Neuron (in vitro differentiated cells): ENCODE data around the gene ZBTB5.
"Not testable (repeated sequence)": the region's sequence is repeated elsewhere in the genome, so short reads cannot be mapped to it uniquely, and the experiment has no call there.

Experiments
- H2AFZ ChIP-seq: one replicate; pipeline ENCODE4 v1.6.1; 2013; ENCODE audit warnings: low read depth, mild to moderate bottlenecking, inconsistent platforms, low read length, moderate library complexity
- H3K27me3 ChIP-seq: one replicate; pipeline ENCODE4 v1.6.1; 2013; ENCODE audit warnings: low read length; ENCODE audit not compliant: insufficient read depth
- H3K36me3 ChIP-seq: one replicate; pipeline ENCODE4 v1.6.1; 2013; ENCODE audit warnings: low read length; ENCODE audit not compliant: insufficient read depth
- H3K4me1 ChIP-seq: one replicate; pipeline ENCODE4 v1.6.1; 2013; ENCODE audit warnings: low read length; ENCODE audit not compliant: insufficient read depth
- H3K4me3 ChIP-seq: 2 replicates; pipeline ENCODE4 v1.5.1; 2013; ENCODE audit warnings: mild to moderate bottlenecking, low read length, moderate library complexity
- H3K9me3 ChIP-seq: one replicate; pipeline ENCODE4 v1.6.1; 2013; ENCODE audit warnings: low read length

ZBTB5 gene

GRCh38 chr9:37501957-37502596 lies 36.8 kb upstream of the ZBTB5 start:
- Histone ChIP-seq H3K27me3 (no peaks in the 10 kb centered on the region), H3K4me1 (no peaks in the 10 kb centered on the region), H2AFZ (no peak overlapping the region), H3K9me3 (no peaks in the 10 kb centered on the region), H3K4me3 (no peak overlapping the region), H3K36me3 (peaks cover 63% of the 10 kb centered on the region)

GRCh38 chr9:37499297-37499696 lies 34.0 kb upstream of the ZBTB5 start:
- no peak overlapping the region for H2AFZ ChIP-seq
- no peaks in the 10 kb centered on the region for H3K27me3 ChIP-seq
- H3K4me3 ChIP-seq, result no peak overlapping the region
- H3K4me1 ChIP-seq, result no peaks in the 10 kb centered on the region
- peaks cover 80% of the 10 kb centered on the region for H3K36me3 ChIP-seq
- H3K9me3 ChIP-seq, result no peaks in the 10 kb centered on the region

- H3K4me3 ChIP-seq, result no peak overlapping the region
- no peaks in the 10 kb centered on the region for H3K27me3 ChIP-seq
- no peak overlapping the region for H2AFZ ChIP-seq
- H3K36me3 ChIP-seq, result peaks cover 80% of the 10 kb centered on the region
- no peaks in the 10 kb centered on the region for H3K9me3 ChIP-seq
- no peaks in the 10 kb centered on the region for H3K4me1 ChIP-seq
Measured at GRCh38 chr9:37498457-37498856, 33.2 kb upstream of the ZBTB5 start.

GRCh38 chr9:37497320-37497719 lies 32.1 kb upstream of the ZBTB5 start:
- H3K36me3 ChIP-seq, result peaks cover 80% of the 10 kb centered on the region
- H3K4me1 ChIP-seq, result no peaks in the 10 kb centered on the region
- no peaks in the 10 kb centered on the region for H3K27me3 ChIP-seq
- no peak overlapping the region for H3K4me3 ChIP-seq
- H3K9me3 ChIP-seq, result no peaks in the 10 kb centered on the region
- H2AFZ ChIP-seq, result no peak overlapping the region

- Histone ChIP-seq H3K4me1 (no peaks in the 10 kb centered on the region), H3K9me3 (no peaks in the 10 kb centered on the region), H3K36me3 (peaks cover 74% of the 10 kb centered on the region), H3K27me3 (no peaks in the 10 kb centered on the region), H2AFZ (no peak overlapping the region), H3K4me3 (no peak overlapping the region)
Measured at GRCh38 chr9:37496020-37496419, 30.8 kb upstream of the ZBTB5 start.

GRCh38 chr9:37495571-37495970 lies 30.3 kb upstream of the ZBTB5 start:
- Histone ChIP-seq H3K4me3 (no peak overlapping the region), H3K36me3 (peaks cover 71% of the 10 kb centered on the region), H3K27me3 (no peaks in the 10 kb centered on the region), H2AFZ (no peak overlapping the region), H3K9me3 (no peaks in the 10 kb centered on the region), H3K4me1 (no peaks in the 10 kb centered on the region)

GRCh38 chr9:37491939-37492338 lies 26.7 kb upstream of the ZBTB5 start:
- Histone ChIP-seq H3K36me3 (peaks cover 66% of the 10 kb centered on the region), H2AFZ (no peak overlapping the region), H3K4me3 (no peak overlapping the region), H3K27me3 (no peaks in the 10 kb centered on the region), H3K9me3 (no peaks in the 10 kb centered on the region), H3K4me1 (peaks cover 5% of the 10 kb centered on the region)

- H3K4me3 ChIP-seq, result peak overlapping the region; percentile 82
- no peaks in the 10 kb centered on the region for H3K9me3 ChIP-seq
- peaks cover 21% of the 10 kb centered on the region for H3K36me3 ChIP-seq
- no peaks in the 10 kb centered on the region for H3K27me3 ChIP-seq
- H3K4me1 ChIP-seq, result peaks cover 18% of the 10 kb centered on the region
- H2AFZ ChIP-seq, result peak overlapping the region; percentile 93
Measured at GRCh38 chr9:37486616-37487548, 21.6 kb upstream of the ZBTB5 start.

GRCh38 chr9:37486256-37486615 lies 21.0 kb upstream of the ZBTB5 start:
- Histone ChIP-seq H3K36me3 (peaks cover 18% of the 10 kb centered on the region), H2AFZ (peak overlapping the region; percentile 93), H3K9me3 (no peaks in the 10 kb centered on the region), H3K4me3 (peak overlapping the region; percentile 82), H3K4me1 (peaks cover 18% of the 10 kb centered on the region), H3K27me3 (no peaks in the 10 kb centered on the region)

GRCh38 chr9:37485389-37486255 lies 20.4 kb upstream of the ZBTB5 start, which contains the start of gene POLR1E:
Gene POLR1E, plus strand, starts transcription at chr9:37485948. Its CDS starts 100 bp downstream, at chr9:37486048.
- Histone ChIP-seq H3K4me3 (peak within 1 kb of the TSS; percentile 82), H3K27me3 (no peaks in the 10 kb centered on the region), H3K36me3 (peaks cover 18% of the 10 kb centered on the region), H3K4me1 (peaks cover 18% of the 10 kb centered on the region), H2AFZ (peak within 1 kb of the TSS; percentile 93), H3K9me3 (no peaks in the 10 kb centered on the region)

- H3K27me3 ChIP-seq, result no peaks in the 10 kb centered on the region
- H3K4me3 ChIP-seq, result no peak overlapping the region
- no peaks in the 10 kb centered on the region for H3K9me3 ChIP-seq
- H2AFZ ChIP-seq, result no peak overlapping the region
- H3K36me3 ChIP-seq, result no peaks in the 10 kb centered on the region
- peaks cover 3% of the 10 kb centered on the region for H3K4me1 ChIP-seq
Measured at GRCh38 chr9:37480759-37481158, 15.5 kb upstream of the ZBTB5 start.

GRCh38 chr9:37477987-37478619 lies 12.9 kb upstream of the ZBTB5 start:
- not testable (repeated sequence) for H3K36me3 ChIP-seq, H3K4me3 ChIP-seq, H2AFZ ChIP-seq, H3K4me1 ChIP-seq, H3K9me3 ChIP-seq, H3K27me3 ChIP-seq
